CD4-positive, alpha-beta T cell treated with Interferon alpha-2 for 1 hour (primary cell): ENCODE measurements around the gene COL4A2.
"Not testable (repeated sequence)": the region's sequence is repeated elsewhere in the genome, so short reads cannot be mapped to it uniquely, and the experiment has no call there.

Source experiments
- DNase-seq, 2 donors: peaks; one replicate each; pipeline ENCODE4 v3.0.0-alpha.2; 2020 to 2022

The COL4A2 gene

GRCh38 chr13:110479648-110480047 is 172.6 kb downstream of the COL4A2 start:
- no peak for DNase-seq

- no peak for DNase-seq
Measured at GRCh38 chr13:110480161-110480560, 173.1 kb downstream of the COL4A2 start.

DNA sequence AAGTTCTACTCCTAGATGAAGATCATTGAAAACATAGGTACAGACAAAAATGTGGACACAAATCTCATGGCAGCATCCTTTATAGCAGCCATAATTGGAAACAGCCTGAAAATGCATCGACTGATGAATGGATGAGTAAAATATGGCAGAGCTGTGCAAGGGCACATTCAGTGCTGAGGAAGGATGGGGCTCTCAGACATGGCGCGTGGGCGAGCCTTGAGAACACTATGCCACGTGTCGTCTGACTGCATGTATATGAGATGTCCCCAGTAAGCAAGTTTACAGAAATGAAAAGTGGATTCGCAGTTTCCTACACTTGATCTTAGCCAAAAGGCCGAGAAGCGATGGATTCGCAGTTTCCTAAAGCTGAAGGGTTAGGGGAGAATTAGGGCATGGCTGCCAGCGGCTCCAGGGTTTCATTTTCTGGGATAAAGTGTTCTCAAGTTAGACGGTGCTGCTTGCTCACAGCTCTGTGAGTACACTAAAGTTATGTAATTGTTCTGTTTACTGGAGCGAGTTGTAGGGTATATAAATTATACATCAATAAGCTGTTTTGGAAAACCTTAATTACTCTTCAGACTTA is 176.4 kb downstream of the COL4A2 start:
- no peak for DNase-seq

DNA sequence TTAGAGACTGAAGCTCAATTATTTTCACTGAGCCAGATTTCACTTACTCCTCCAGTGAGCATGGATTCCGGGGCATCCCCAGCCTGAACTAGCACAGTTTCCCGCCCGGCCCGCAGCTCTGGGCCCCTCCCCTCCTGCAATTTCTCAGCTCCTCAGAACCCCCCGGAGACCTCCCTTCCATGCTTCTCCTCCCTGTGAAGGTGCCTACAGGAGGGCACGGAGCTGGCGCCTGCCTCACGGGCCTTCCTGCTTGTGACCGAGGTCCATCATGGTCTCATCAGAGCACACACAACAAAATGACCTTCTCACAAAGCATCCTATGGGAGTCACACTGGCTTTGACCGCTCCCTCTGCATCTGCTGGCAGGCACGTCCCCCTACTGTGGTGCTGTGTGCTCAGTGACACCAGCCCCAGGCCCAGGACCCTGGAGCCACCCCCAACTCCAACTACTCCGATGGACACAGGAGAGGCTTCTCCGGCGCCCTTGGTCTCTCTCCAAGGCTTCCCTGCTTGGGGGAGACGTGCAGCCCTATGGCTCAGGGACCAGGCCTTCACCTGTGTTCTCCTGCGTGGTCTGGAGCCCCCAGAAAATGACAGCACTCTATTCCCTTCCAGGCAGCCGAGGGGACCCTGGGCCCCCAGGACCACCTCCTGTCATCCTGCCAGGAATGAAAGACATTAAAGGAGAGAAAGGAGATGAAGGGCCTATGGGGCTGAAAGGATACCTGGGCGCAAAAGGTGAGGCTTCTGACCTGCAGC is 177.4 kb downstream of the COL4A2 start:
- no peak for DNase-seq

DNA sequence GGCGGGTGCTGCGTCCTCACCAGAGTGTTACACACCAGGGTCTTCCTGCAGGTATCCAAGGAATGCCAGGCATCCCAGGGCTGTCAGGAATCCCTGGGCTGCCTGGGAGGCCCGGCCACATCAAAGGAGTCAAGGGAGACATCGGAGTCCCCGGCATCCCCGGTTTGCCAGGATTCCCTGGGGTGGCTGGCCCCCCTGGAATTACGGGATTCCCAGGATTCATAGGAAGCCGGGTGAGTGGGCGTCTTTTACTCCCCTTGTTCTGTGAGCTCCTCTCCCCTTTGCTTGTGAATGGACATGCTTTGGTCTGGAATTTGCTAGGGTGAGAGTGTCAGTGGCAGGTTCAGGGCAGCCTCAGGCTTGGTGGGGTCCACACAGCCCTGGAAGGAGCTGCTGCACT is 178.5 kb downstream of the COL4A2 start:
- DNase-seq = no peak

GRCh38 chr13:110486061-110486715 is 179.1 kb downstream of the COL4A2 start:
- no peak for DNase-seq

DNA sequence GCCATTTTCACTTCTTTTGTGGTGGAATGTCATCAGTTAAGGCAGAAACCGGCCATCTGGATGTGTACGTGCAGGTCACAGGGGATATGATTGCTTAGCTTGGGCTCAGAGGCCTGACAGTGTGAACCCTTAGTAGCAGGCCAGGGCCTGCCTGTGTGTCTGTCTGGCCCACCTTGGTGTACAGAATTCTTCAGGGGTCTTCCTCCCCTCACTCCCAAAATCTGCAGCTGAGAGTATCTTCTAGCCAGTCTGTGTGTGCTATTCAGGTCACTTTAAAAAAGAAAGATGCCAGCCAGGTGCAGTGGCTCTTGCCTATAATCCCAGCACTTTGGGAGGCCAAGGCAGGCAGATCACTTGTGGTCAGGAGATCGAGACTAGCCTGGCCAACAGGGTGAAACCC is 179.8 kb downstream of the COL4A2 start:
- DNase-seq = not testable (repeated sequence)

- DNase-seq = no peak
Measured at GRCh38 chr13:110490009-110490770, 183.1 kb downstream of the COL4A2 start.

DNA sequence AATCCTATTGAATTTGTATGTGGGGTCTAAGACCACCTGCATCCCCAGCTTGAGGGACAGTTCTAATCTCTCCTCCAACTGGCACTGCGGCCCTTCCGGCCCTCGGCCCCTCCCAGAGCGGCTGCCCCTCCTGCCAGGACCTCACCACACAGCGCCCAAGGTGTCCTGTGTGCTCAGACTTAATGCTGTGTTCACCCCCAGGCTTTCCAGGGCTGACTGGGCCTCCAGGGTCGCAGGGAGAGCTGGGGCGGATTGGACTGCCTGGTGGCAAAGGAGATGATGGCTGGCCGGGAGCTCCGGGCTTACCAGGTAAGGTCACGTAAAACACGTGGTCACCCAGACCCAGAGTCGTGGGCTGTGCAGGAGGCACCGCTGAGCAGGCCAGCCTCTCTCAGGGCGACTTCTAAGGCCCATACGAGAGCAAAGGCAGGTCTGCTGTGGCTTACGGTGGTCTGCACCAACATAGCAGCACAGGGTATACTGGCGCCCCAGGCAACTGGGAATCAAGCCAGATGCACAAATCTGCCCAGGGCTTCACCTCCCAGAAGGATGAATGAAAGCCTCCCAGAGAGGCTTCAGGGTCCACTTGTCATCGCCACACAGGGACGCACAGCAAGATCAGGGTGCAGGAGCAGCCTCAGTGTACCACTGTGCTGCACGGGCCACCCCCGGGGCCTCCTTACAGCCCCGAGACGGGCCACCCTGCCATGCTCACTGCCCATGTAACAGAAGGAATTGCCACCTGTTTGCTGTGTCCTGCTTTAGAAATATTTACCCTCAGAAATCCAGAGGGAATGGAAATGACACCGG is 185.0 kb downstream of the COL4A2 start:
- DNase-seq = no peak

GRCh38 chr13:110492679-110493593 is 185.9 kb downstream of the COL4A2 start:
- no peak for DNase-seq

- no peak for DNase-seq
Measured at GRCh38 chr13:110493613-110494012, 186.5 kb downstream of the COL4A2 start.

DNA sequence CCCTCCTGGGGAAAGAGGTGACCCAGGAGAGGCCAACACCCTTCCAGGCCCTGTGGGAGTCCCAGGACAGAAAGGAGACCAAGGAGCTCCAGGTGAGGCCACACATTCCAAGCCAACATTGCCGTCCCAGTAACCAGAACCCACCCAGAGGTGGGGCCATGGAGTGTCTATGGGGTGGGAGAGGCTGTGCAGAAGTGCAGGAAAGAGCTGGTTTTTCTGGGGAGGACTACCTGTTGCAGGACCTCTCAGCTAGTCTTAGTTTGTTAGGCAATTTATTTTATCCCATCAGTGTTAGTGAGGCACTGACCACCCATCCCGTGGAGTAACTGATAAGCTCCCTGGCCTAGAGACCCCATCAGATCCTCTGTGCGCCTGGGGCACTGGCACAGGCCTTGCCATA is 188.3 kb downstream of the COL4A2 start:
- no peak for DNase-seq

- no peak for DNase-seq
Measured at GRCh38 chr13:110495881-110496280, 188.8 kb downstream of the COL4A2 start.

GRCh38 chr13:110496281-110496680 is 189.2 kb downstream of the COL4A2 start:
- no peak for DNase-seq

- DNase-seq = no peak
Measured at GRCh38 chr13:110497003-110497402, 189.9 kb downstream of the COL4A2 start.

DNA sequence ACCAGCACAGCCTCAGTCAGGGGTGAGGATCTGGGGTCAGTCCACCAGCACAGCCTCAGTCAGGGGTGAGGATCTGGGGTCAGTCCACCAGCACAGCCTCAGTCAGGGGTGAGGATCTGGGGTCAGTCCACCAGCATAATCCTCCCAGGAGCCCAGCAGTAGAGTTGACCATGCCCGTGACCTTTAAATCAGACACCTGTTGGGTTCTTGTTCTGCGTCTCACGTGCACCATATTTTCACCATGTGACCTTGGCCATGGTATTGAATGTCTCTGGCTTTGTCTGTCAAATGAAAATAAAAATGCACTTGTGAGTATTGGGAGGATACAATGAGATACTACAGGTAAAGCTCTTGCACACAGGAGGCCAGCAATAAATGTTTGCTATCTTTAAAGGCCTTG is 190.8 kb downstream of the COL4A2 start:
- DNase-seq = not testable (repeated sequence)

GRCh38 chr13:110498327-110498726 is 191.2 kb downstream of the COL4A2 start:
- DNase-seq = no peak

GRCh38 chr13:110498765-110499164 is 191.7 kb downstream of the COL4A2 start:
- DNase-seq = no peak

DNA sequence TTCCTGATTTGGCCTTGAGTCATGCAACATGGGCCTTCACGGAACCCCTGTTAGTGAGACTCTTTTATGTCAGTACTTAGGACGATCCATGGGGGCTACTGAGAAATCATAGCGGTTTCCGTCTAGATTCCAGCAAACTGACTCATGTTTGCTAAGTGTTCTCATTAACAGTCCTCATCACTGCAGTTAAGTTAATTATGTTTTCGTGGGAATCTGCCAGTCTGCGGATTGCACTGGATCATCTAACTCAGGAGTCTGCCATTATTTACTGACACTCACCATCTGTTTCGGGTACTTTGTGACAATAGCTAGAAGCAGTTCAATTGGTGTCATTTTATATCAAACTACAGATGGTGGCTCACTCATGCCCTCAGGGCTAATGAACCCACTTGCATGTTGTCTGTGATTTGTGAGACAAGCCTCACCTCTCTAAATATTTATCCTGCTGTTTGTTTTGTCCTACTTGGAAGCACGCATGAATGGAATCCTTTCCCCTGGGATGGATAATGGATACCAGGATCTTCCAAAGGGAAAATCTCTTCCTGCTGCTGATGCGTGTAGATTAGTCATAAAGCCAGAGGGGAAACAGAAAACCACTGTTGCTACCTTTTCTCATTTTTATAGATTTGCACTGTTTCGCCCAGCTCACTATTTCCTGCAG is 192.7 kb downstream of the COL4A2 start:
- DNase-seq = no peak

DNA sequence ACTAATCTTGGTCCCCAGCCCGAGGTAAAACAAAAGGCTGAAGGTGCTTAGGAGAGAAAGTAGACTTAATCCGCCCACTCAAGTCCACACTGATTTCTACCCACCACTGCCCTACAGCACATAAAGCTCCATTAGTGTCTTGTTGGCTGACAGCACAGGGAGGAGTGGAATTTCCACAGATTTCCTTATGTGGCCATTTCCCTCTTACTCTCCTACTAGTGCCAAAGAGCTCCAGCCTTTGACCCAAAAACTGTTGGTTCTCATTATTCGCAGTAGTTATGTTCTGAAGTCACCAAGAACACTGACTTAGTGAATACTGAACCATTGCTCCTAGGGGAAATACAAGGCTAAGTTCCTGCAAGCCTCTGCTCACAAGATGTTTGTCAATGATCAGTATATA is 193.3 kb downstream of the COL4A2 start:
- DNase-seq = no peak

GRCh38 chr13:110501188-110501587 is 194.1 kb downstream of the COL4A2 start:
- DNase-seq = no peak
